Stimulated activated CD8-positive, alpha-beta memory T cell treated with anti-CD3 and anti-CD28 coated beads, Interleukin-2, amount 100 ng/mL, for 48 hours (primary cell): ENCODE measurements around the gene GOT2.
A peak's percentile ranks its signal among the peaks of the same experiment; 100 is the strongest.
"Not testable (repeated sequence)": the region's sequence is repeated elsewhere in the genome, so short reads cannot be mapped to it uniquely, and the experiment has no call there.

Experiments used
- DNase-seq, 2 donors: peaks; one replicate each; pipeline ENCODE4 v3.0.0-alpha.2; 2020; ENCODE audit warnings: low read depth in 2 of 2

Gene GOT2

DNA sequence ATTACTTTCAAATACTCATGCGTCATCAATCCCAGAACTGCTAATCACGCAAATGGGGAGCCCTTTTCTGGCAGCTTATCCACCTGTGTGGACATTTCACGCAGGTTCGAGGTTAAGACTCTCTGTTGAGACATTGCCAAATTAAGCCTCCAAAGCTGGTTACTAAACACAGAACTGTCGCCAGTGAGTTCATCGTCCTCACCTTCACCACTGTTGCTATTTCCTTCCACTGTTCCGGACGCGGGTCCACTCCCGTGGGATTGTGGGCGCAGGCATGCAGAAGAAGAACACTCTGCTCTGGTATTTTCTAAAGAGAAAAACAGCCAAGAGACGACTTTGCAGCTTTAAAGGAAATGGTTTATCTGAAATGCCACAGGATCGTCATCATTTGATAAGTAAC, 16.1 kb downstream of the GOT2 start:
- DNase-seq = no peak

- DNase-seq = no peak
Measured at GRCh38 chr16:58716468-58716867, 17.6 kb downstream of the GOT2 start.

- no peak for DNase-seq
Measured at GRCh38 chr16:58713742-58714141, 20.4 kb downstream of the GOT2 start.

DNA sequence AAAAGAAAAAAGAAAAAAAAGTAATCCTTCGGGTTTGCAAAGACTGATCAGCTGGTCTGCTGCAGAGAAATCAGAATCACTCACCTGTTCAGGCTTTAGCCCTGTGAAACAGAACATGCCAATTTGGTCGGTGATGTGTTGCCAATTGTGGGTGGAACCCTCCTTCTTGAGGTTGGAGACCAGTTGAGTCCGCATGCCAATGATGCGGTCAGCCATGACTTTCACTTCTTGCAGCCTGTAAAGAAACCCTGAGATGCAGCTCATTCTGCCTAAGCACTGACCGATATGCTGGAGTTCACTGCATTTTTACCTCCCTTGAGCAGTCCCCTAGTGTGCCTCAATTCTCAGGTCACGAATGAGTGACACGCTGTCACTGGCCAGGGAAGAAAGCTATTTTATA, 24.8 kb downstream of the GOT2 start:
- no peak for DNase-seq

DNA sequence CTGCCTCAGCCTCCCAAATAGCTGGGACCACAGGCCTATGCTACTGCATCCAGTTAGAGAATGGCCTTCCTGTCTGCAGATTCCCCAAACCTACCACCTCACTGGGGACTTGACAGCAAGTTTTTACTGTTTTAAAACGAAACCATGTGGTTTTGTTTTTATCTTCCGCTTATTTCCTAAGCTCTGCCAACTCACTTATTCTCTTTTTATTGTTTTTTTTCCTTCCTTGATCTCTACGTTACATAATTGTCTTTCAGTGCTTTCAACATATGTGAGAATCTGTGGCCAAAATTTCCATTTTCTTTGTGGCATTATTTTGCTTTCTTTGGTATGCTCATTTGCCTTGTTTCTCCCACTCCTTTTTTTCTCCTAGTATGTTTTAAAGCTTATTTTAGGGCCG, 35.0 kb downstream of the GOT2 start:
- no peak for DNase-seq

DNA sequence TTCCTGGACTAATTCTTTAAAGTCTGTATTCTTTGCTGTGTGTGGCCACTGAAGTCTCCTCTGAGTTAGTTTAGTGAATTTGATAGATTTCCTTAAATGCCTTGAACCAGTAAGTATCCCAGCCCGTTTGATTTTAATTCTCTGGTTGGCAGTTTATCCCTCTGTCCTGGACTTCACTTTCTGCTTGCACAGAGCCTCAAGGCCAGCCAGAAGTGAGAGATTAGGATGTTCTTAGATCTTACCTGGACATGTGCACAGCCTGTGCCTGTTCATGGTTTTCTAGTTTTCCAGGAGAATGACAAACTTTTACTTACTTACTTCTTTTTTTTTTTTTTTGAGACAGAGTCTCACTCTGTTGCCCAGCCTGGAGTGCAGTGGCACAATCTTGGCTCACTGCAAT, 38.7 kb downstream of the GOT2 start:
- no peak for DNase-seq

DNA sequence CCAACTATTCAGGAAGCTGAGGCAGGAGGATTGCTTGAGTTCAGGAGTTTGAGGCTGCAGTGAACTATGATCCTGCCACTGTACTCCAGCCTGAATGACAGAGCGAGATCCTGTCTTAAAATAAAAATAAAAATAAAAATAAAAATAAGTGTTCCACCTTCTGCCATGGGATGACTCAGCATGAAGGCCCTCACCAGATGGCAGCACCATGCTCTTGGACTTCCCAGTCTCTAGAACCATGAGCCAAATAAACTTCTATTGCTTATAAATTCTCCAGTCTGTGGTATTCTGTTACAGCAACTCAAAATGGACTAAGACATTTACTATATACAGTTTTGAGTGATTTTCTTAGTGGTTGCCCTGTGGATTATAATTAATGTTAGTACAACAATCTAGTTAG, 41.7 kb downstream of the GOT2 start:
- no peak for DNase-seq

- not testable (repeated sequence) for DNase-seq
Measured at GRCh38 chr16:58686985-58687706, 47.0 kb downstream of the GOT2 start.

DNA sequence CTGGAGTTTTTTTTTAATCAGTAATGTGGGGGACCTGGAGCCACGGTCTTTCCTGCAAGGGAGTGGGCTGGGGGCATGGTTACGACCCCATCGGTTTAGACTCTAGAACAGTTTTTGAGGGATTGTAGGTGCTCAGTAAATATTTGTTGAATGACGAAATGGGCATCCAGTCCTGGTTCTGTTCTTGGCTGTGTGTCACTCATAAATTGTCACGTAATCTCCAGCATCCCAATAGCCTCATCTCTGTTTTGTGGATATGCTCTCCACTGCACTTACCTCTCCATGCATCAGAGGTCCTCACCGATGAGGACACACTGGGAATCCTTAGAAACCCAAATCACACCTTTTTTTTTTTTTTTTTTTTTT, 49.0 kb downstream of the GOT2 start:
- no peak for DNase-seq

- DNase-seq = peak; percentile 64 to 72
Measured at GRCh38 chr16:58684354-58685083, 49.6 kb downstream of the GOT2 start, which contains the start of gene SLC38A7. SLC38A7 (minus strand) TSS chr16:58684770; CDS start chr16:58680126, 4,644 bp downstream.

GRCh38 chr16:58684001-58684353, 50.1 kb downstream of the GOT2 start:
- no peak for DNase-seq

GRCh38 chr16:58679763-58680162, 54.4 kb downstream of the GOT2 start:
- DNase-seq = no peak

DNA sequence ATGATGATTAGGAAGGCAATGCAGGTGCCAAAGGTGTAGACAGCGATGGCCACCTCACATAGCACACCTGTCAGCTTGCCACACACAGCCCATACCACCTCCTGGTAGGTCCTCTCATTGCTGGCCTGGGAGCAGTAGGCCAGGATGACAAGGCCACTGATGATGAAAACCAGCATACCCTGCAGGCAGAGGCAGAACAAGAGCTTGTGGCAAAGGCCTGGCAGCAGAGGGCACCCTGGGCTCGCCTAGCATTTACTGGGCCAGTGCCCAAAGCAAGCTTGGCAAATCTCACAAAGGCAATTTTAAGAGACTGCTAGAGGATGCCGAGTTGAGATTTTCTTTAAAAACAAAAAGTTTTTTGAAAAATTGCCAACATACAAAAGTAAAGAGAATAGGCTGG, 55.4 kb downstream of the GOT2 start:
- DNase-seq = no peak

DNA sequence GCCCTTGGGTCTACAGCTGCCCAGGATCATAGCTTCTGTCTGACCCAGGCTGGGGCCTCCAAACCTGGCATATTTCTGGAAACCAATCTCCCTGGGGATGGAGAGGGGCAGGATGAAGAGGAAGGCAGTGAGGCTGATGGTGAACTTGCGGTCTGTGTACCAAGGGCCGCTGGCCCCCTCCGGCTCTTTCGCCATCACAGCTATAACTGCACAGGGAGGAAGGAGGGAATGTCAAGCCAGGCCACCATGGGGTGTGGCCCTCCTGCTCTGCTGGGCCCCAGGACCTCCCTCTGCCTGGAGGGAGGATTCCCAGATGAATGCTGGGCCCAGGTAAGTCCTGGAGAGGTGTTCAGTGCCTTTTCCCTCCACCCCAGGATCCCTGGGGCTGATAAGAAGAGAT, 55.8 kb downstream of the GOT2 start:
- DNase-seq = no peak

DNA sequence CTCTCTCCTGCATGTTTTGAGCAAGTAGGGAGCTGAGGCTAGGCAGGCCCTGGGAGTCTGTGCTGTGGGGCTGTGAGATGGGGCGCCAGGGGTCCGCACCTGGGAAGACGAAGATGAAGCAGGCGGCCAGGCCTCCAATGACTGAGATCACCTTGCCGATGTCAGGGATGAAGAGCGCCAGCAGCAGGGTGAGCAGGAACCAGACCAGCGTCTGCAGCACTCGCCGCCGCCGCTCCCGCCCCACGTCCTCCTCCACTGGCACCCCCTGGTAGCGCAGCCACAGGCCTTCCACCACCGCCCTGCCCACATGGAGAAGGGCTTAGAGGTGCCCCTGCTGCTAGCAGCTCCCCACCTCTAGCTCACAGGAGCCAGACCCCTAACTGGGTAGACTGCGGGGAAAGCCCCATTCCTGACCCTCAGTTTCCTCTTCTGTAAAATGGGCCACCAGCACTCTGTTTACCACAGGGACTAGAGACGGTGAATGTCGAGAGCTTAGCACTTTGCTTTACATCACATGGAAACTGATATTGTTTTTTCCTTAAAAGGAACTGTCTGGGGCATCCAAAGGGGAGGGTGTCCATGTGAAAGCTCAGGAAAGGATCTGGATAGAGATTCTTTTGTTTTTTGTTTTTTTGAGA, 63.1 kb downstream of the GOT2 start:
- DNase-seq = no peak

- DNase-seq = no peak
Measured at GRCh38 chr16:58670177-58670576, 63.9 kb downstream of the GOT2 start.

GRCh38 chr16:58665200-58665599, 68.9 kb downstream of the GOT2 start:
- DNase-seq = no peak

- no peak for DNase-seq
Measured at GRCh38 chr16:58661199-58661830, 72.8 kb downstream of the GOT2 start.

DNA sequence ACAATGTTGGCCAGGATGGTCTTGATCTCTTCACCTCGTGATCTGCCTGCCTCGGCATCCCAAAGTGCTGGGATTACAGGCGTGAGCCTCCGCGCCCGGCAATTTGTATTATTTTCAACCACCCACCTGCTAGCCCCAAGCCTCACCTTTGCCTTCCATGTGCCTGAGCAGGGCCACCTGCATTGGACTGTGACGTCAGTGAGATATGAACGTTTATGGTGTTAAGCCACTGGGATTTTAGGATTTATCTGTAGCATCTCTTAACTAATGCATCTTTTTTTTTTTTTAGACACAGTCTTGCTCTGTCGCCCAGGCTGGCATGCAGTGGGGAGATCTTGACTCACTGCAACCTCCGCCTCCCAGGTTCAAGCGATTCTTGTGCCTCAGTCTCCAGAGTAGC, 74.2 kb downstream of the GOT2 start:
- DNase-seq = not testable (repeated sequence)

DNA sequence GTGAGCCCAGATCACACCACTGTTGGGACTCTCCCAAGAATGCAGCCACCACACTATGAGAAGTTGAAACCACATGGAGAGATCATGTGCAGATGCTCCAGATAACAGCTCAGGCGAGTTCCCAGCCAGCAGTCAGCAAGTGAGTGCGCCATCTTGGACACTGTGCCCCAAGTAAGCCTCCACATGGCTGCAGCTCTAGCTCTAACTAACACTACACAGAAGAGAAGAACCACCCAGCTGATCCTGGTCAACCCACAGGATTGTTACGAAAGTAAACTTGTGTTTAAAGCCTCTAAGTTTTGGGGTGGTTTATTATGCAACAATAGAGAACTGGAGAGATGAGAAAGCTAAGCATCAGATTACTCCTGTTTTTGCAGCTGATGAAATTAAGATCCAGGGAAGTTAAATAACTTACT, 75.3 kb downstream of the GOT2 start:
- no peak for DNase-seq
